Measurements from ENCODE around the gene TRIM7. TPM values are rescaled to one million over a fixed set of nuclear protein-coding genes. Genes with fewer than 3 reads are reported as not detected.

Gene TRIM7
- total and polyA plus RNA-seq, 9 of the 15 experiments (the other 6 are each of a cell fraction or from before 2014, with no cell fraction given), result 2.6 to 14.9 (median 8.9) TPM

- TF ChIP-seq, protein P1, sequence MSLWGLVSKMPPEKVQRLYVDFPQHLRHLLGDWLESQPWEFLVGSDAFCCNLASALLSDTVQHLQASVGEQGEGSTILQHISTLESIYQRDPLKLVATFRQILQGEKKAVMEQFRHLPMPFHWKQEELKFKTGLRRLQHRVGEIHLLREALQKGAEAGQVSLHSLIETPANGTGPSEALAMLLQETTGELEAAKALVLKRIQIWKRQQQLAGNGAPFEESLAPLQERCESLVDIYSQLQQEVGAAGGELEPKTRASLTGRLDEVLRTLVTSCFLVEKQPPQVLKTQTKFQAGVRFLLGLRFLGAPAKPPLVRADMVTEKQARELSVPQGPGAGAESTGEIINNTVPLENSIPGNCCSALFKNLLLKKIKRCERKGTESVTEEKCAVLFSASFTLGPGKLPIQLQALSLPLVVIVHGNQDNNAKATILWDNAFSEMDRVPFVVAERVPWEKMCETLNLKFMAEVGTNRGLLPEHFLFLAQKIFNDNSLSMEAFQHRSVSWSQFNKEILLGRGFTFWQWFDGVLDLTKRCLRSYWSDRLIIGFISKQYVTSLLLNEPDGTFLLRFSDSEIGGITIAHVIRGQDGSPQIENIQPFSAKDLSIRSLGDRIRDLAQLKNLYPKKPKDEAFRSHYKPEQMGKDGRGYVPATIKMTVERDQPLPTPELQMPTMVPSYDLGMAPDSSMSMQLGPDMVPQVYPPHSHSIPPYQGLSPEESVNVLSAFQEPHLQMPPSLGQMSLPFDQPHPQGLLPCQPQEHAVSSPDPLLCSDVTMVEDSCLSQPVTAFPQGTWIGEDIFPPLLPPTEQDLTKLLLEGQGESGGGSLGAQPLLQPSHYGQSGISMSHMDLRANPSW (CRISPR knock-in tag; IDR thresholded peaks at IDR 0.05), result no peak
- no peak for TF ChIP-seq CREB3 (tag; conservative IDR thresholded peaks at IDR 0.05; ENCODE audit: low read depth)
- no peak for TF ChIP-seq CCAR2 (IDR thresholded peaks at IDR 0.05; ENCODE audit: low read depth, low read length)
- TF ChIP-seq ZNF124 (CRISPR knock-in tag; IDR thresholded peaks at IDR 0.05), result no peak
- TF ChIP-seq FOXJ3 (CRISPR knock-in tag; IDR thresholded peaks at IDR 0.05), result no peak
- TF ChIP-seq KLF10 (CRISPR knock-in tag; IDR thresholded peaks at IDR 0.05), result no peak
- TF ChIP-seq ARID3A (IDR thresholded peaks at IDR 0.05; ENCODE audit: borderline replicate concordance, low read depth, low read length), result no peak
- TF ChIP-seq MTA2 (IDR thresholded peaks at IDR 0.05; ENCODE audit: low read depth), result no peak
- no peak for TF ChIP-seq PRPF4 (IDR thresholded peaks at IDR 0.05; ENCODE audit: insufficient read depth, low read depth, low read length, poor library complexity, severe bottlenecking)
- no peak for TF ChIP-seq ZC3H8 (IDR thresholded peaks at IDR 0.05)
- TF ChIP-seq ZNF347 (CRISPR knock-in tag; IDR thresholded peaks at IDR 0.05; ENCODE audit: low read depth), result no peak
- no peak for TF ChIP-seq ZNF324 (CRISPR knock-in tag; IDR thresholded peaks at IDR 0.05)
- TF ChIP-seq KLF16 (IDR thresholded peaks at IDR 0.05), result no peak
- no peak for TF ChIP-seq LARP7 (IDR thresholded peaks at IDR 0.05)
- no peak for TF ChIP-seq ATF3 (IDR thresholded peaks at IDR 0.05)
- TF ChIP-seq ATF3 (CRISPR knock-in tag; conservative IDR thresholded peaks at IDR 0.05), result no peak
- no peak for TF ChIP-seq DNMT1 (IDR thresholded peaks at IDR 0.05)
- no peak for TF ChIP-seq GTF2E2 (tag; IDR thresholded peaks at IDR 0.05)
- TF ChIP-seq NUFIP1 (IDR thresholded peaks at IDR 0.05; ENCODE audit: partially characterized antibody), result no peak
- no peak for TF ChIP-seq ZNF354B (CRISPR knock-in tag; IDR thresholded peaks at IDR 0.05)
- no peak for TF ChIP-seq RBM25 (IDR thresholded peaks at IDR 0.05; ENCODE audit: low read depth, low read length, severe bottlenecking)
- no peak for TF ChIP-seq ATF7 (IDR thresholded peaks at IDR 0.05)
- no peak for TF ChIP-seq ZNF561 (CRISPR knock-in tag; conservative IDR thresholded peaks at IDR 0.05)
These were observed 14.1 kb downstream of the TRIM7 start (continued) for GRCh38 chr5:181190711-181191525.
